GF-D8 (cell line): Measurements from ENCODE around the gene GRAMD1B.

Source experiments
- DNase-seq: peaks from one replicate; lab custom pipeline; 2025; lab: John Stamatoyannopoulos, UW

Gene GRAMD1B

DNA sequence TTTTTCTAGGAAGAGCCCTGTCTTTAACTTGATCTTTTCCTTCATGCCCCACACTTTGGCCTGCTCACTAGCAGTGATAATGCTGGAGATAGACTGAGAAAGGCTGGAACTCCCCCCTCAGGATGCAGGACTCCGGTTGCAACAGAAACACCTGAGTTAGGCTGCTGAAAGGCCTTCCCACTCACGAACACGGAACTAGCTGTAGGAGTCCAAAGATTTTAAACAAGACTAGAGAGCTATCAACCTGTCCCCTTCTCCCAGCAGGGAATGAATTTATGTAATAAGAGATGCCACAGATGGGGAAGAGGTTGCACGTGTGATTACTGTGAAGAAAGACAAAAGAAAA is 211.4 kb downstream of the GRAMD1B start:
- no peak for DNase-seq

DNA sequence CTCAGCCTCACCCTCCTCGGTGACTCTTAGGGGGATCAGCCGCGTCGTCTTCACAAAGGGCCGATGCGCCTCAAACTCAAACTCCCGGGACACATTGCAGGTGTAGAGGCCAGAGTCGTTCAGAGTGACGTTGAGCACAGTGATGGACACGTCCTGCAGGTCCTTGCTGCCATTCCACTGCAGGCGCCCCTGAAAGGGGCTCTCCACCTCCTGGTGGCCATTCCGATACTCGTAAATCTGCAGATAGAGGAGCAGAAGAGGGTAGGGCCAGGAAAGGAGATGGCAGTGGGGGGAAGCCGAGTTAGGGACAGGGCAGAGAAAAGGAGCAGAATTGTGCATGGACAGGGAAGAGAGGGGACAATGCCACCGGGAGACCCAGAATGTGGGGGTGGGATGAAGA is 212.4 kb downstream of the GRAMD1B start:
- DNase-seq: no peak

DNA sequence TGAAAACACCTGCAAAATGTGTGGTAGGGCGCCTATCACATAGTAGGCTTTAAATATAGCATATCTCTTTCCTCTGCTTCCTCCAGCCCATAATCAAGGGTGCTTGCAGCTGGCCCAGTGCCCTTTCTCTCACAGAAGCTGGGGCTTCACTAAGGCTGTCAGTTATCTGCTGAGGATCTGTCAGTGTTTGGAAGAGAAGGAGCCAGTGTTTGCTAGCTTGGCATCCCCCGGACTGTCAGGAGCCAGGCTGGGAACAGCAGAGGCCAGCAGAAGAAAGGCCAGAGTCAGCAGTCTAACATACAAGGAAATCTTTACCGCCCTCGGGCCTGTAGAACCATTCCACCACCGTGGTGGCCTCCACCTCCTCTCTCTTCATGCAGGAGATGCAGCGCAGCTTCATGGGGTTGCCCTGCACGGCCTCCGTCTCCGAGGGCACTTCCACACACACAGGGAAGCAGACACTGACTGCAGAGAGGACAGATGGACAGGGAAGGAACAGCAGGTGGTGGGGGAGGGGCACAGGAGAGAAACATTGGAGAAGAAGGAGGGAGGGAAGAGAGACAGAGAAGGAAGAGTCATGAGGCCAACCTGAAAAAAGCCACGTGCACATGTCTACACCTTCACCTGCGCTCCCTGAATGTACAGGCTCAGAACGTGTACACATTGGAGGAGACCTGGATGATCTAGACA is 215.4 kb downstream of the GRAMD1B start:
- DNase-seq: no peak

DNA sequence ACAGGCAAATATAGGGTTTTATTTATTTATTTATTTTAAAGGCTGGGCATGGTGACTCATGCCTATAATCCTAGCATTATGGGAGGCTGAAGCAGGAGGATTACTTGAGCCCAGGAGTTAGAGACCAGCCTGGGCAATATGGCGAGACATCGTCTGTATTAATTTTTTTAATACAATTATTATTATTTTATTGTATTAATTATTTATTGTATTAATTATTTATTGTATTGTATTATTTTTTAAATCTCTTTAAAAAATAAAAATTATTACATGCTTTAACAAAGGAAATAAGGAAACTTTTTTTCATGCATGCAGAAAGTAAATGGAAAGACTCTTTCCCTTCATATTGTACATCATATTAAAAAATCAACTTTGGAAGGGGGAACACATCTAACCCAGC is 220.8 kb downstream of the GRAMD1B start:
- no peak for DNase-seq

DNA sequence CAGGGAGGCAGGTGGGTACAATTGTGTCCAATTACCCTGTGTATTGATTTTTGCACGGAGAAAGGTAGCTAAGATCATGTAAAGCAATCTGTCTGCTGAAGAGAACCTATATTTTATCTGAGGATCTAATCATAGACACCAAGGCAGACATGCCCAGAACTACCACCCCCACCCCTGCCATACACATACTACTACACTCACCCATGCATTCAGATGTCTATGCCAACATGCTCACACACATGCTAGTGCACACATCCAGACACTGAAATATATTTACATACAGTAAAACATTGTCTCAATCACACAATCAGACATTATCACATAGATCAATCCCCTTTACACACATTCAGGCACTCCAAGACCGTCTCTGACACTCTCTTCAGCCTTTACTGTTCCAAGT is 222.5 kb downstream of the GRAMD1B start:
- no peak for DNase-seq

- no peak for DNase-seq
These were observed 223.4 kb downstream of the GRAMD1B start for GRCh38 chr11:123653483-123653826.

DNA sequence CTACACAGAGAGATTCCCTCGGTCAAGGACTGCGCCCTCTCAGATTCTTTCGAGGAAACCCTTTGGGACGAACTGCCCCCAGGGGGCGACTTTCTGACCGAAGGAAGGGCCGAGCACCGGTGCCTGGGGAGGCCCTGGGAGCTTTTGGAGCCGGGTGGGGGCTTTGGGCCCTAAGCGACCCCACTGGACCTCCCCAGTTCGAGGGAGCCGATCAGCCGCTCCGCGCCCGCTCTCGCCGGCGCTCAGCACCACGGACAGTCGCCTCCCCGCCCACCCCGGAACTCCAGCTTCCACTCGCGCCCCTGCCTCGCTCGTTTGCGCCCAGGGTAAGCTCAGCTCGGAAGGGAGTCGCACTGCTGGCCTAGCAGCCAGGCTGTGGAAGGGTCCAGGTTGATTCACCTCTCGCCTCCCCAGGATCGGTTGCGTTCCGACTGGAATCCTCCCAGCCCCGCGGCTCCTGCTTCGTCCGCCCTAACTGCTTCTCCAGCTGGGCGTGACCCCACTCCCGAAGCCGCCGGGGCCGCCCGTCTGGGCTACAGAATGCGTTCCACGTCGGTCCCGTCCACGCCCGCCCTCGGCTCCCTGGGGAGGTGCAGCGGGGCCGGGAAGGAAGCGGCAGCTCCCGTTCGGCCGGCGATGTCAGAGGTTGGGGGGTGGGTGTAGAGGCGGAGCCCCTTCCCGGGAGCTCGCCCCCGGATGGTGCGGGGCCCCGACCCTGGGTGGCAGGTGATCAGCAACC is 223.9 kb downstream of the GRAMD1B start:
- no peak for DNase-seq

DNA sequence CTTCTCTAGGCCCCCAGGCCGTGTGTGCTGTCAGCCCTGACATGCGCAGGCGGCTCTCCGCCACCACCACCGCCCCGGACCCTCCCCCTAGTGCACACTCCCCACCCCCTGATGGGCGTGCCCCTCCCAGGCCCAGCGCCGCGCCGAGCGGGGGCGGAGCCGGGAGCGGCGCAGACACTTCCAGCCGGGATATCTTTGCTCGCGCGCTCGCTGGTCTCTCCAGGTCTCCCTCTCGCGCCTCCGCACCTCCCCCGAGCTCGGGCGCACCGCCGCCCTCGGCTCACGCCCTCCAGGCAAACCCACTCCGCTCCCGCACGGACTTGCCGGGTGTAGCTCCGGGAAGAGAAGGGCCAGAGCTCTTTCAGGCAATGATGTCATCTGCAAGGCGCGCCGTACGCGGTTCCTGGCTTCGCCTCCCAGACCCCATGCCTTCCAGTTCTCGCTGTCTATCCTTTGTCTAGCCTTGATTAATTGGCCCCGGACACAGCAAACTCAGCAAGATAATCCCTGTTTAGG is 224.6 kb downstream of the GRAMD1B start, which contains the start of gene SCN3B:
Gene SCN3B (minus strand): TSS at position 59 of the 516 bp plus-strand sequence. CDS start 823 bp downstream, outside the sequence.
- DNase-seq: no peak

DNA sequence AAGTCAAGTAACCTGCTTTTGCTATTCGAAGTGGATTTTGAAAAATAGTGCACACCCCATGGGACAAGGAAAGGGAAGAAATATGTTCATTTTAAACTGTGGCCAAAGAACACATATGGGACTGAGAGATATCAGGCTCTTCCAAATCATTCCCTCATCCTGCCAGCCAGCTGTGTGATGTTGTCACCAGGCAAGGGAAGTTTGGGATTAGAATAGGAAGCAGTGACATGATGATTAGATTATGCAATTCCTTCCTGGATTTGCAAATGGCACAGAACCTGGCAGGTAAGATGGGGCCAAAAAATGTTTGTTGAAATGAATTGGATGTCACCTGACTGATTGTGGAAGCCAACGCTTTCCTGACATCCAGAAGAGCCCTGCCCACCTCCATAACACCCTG is 229.2 kb downstream of the GRAMD1B start:
- DNase-seq: no peak

DNA sequence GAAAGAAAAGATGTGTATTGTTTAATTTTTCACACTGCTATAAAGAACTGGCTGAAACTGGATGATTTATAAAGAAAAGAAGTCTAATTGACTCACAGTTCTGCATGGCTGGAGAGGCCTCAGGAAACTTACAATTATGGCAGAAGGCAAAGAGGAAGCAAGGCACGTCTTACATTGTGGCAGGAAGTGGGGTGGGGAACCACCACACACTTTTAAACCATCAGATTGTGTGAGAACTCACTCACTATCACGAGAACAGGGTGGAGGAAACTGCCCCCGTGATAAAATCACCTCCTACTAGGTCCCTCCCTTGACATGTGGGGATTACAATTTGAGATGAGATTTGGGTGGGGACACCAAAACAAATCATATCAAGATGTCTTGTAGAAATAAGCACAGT is 229.9 kb downstream of the GRAMD1B start:
- peak; percentile 93 for DNase-seq

GRCh38 chr11:123665306-123665705 is 235.2 kb downstream of the GRAMD1B start:
- no peak for DNase-seq

GRCh38 chr11:123670081-123670480 is 240.0 kb downstream of the GRAMD1B start:
- no peak for DNase-seq

GRCh38 chr11:123671534-123671933 is 241.5 kb downstream of the GRAMD1B start:
- DNase-seq: no peak

- DNase-seq: no peak
These were observed 242.5 kb downstream of the GRAMD1B start for GRCh38 chr11:123672568-123672967.

DNA sequence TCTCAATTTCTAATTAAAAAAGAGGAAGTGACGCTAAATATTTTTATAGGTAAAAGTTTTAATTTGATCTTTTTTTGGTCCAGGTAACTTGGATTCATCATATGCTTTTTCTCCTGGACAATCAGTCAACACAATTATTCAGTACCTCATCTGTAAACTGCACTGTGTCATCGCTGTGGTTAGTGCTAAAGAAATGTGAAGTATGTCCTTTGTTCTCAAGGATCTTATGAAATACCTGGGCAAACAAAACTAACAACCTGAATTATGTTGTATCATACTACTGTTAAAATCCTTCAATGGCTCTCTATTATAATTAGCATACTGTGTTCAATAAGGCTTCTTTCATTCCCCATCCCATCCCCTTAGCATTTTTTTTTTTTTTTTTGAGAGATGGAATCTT is 244.2 kb downstream of the GRAMD1B start:
- no peak for DNase-seq
